Loucy (cell line): ENCODE measurements around the gene HMGCS2.

Experiments
- H2AFZ ChIP-seq: fragments of 200-600 bp; sonication (generic); 2 replicates; pipeline ENCODE4 v1.6.0; 2016; ENCODE audit warnings: antibody characterized with exemption, mild to moderate bottlenecking, low read length, moderate library complexity
- H3F3A ChIP-seq: fragments of 200-600 bp; 2 replicates; pipeline ENCODE4 v1.6.0; 2016; ENCODE audit warnings: antibody characterized with exemption, low read depth, mild to moderate bottlenecking
- H3K27me3 ChIP-seq: fragments of 200-600 bp; sonication (generic); 2 replicates; pipeline ENCODE4 v1.6.1; 2014; ENCODE audit warnings: low read length, mild to moderate bottlenecking; ENCODE audit not compliant: insufficient read depth, poor library complexity, severe bottlenecking
- H3K36me3 ChIP-seq: fragments of 200-600 bp; sonication (generic); 2 replicates; pipeline ENCODE4 v1.6.1; 2016; ENCODE audit warnings: low read length; ENCODE audit not compliant: insufficient read depth
- H3K4me1 ChIP-seq: fragments of 200-600 bp; sonication (generic); 2 replicates; pipeline ENCODE4 v1.5.1; 2014; ENCODE audit warnings: low read length, mild to moderate bottlenecking; ENCODE audit not compliant: insufficient read depth, poor library complexity, severe bottlenecking
- H3K4me2 ChIP-seq: fragments of 200-600 bp; sonication (generic); 2 replicates; pipeline ENCODE4 v1.6.0; 2014; ENCODE audit warnings: antibody characterized with exemption, low read length, low read depth, mild to moderate bottlenecking; ENCODE audit not compliant: poor library complexity, severe bottlenecking
- H3K4me3 ChIP-seq: fragments of 200-600 bp; sonication (generic); 2 replicates; pipeline ENCODE4 v1.5.1; 2014; ENCODE audit warnings: low read length, mild to moderate bottlenecking, mixed read lengths; ENCODE audit not compliant: poor library complexity, severe bottlenecking
- H3K79me2 ChIP-seq: fragments of 200-600 bp; sonication (generic); 2 replicates; pipeline ENCODE4 v1.6.1; 2014; ENCODE audit warnings: low read length; ENCODE audit not compliant: insufficient read depth
- H3K9ac ChIP-seq: fragments of 200-600 bp; sonication (generic); 2 replicates; pipeline ENCODE4 v1.6.0; 2014; ENCODE audit warnings: mild to moderate bottlenecking, low read depth, low read length, moderate library complexity; ENCODE audit not compliant: poor library complexity, severe bottlenecking
- H3K9me2 ChIP-seq: fragments of 200-600 bp; sonication (generic); replicated peaks from 2 replicates; pipeline ENCODE4 v1.6.1; 2016; ENCODE audit warnings: low read depth, low read length, mixed read lengths
- H3K9me3 ChIP-seq: fragments of 200-600 bp; sonication (generic); 2 replicates; pipeline ENCODE4 v1.6.1; 2014; ENCODE audit warnings: mild to moderate bottlenecking, antibody characterized with exemption, low read length, low read depth; ENCODE audit not compliant: insufficient read depth
- H4K20me1 ChIP-seq: fragments of 200-600 bp; sonication (generic); 2 replicates; pipeline ENCODE4 v1.6.0; 2014; ENCODE audit warnings: antibody characterized with exemption, low read length, mild to moderate bottlenecking; ENCODE audit not compliant: insufficient read depth, poor library complexity, severe bottlenecking
- CTCF ChIP-seq: fragments of 200-600 bp; sonication (generic); conservative IDR thresholded peaks from 2 replicates; pipeline ENCODE4 v1.5.1; 2014; ENCODE audit warnings: mild to moderate bottlenecking, antibody characterized with exemption, low read length
- EZH2phosphoT487 ChIP-seq: fragments of 200-600 bp; IDR thresholded peaks from 2 replicates; pipeline ENCODE4 v1.6.1; 2018; ENCODE audit warnings: antibody characterized with exemption, mild to moderate bottlenecking, moderate library complexity, borderline replicate concordance

The HMGCS2 gene

DNA sequence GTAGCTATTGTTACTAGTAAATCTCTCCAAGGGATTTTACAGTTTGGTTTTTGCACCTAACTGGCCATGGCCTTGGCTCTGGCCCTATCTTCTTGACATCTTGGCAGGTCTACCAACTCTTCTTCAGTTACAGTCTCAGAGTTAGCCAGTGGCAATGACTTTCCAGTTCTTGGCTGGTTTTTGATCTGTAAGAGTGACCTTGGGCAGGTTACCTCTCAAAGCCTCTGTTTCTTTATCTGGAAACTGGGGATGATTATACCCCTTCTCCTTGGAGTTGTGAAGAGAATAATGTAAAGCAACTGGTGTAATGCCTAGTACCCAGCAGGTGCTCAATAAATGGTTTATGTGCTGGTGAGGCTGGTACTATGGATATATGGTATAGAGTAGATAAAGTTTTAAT, 50.3 kb downstream of the HMGCS2 start:
- Histone ChIP-seq H2AFZ (no peak overlapping the region), H3F3A (no peaks in the 10 kb centered on the region), H3K9ac (no peak overlapping the region), H4K20me1 (peaks cover 67% of the 10 kb centered on the region), H3K4me1 (peaks cover 70% of the 10 kb centered on the region), H3K9me2 (no peaks in the 10 kb centered on the region), H3K4me3 (peak overlapping the region; percentile 58), H3K4me2 (peak overlapping the region; percentile 87), H3K27me3 (no peaks in the 10 kb centered on the region), H3K79me2 (peaks cover 91% of the 10 kb centered on the region), H3K36me3 (peaks cover 42% of the 10 kb centered on the region), H3K9me3 (no peaks in the 10 kb centered on the region)
- TF ChIP-seq EZH2phosphoT487 (no peak), CTCF (no peak)

- Histone ChIP-seq H3K36me3 (peaks cover 13% of the 10 kb centered on the region; the same call in 1 of the 2 replicates), H3K27me3 (peaks cover 5% of the 10 kb centered on the region), H3F3A (no peaks in the 10 kb centered on the region), H3K79me2 (peaks cover 88% of the 10 kb centered on the region), H2AFZ (no peak overlapping the region), H3K9me3 (no peaks in the 10 kb centered on the region), H3K9me2 (no peaks in the 10 kb centered on the region), H3K4me3 (peak overlapping the region; percentile 99), H3K4me1 (peaks cover 73% of the 10 kb centered on the region), H3K9ac (peak overlapping the region; percentile 97), H4K20me1 (peaks cover 65% of the 10 kb centered on the region), H3K4me2 (peak overlapping the region; percentile 87)
- TF ChIP-seq CTCF (0 out of 2 replicates have a peak, but pooled peaks have one; percentile 19), EZH2phosphoT487 (no peak)
Observed at GRCh38 chr1:119715542-119715941, 53.2 kb downstream of the HMGCS2 start.

DNA sequence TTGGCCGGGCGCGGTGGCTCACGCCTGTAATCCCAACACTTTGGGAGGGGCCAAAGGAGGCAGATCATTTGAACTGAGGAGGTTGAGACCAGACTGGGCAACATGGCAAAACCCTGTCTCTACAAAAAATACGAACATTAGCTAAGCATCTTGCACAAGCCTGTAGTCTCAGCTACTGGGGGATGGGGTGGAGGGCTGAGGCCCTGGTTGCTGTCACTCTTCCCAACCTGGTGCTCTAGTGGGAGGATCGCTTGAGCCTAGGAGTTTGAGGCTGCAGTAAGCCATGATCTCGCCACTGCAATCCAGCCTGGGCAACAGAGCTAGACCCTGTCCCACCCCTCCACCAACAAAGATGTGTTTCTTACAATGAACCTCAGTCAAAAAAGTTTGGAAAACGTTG, 54.1 kb downstream of the HMGCS2 start:
- peaks cover 5% of the 10 kb centered on the region for H3K27me3 ChIP-seq
- H3F3A ChIP-seq, result no peaks in the 10 kb centered on the region
- H3K9me3 ChIP-seq, result no peaks in the 10 kb centered on the region
- no peak for TF ChIP-seq EZH2phosphoT487
- no peak for TF ChIP-seq CTCF
- H3K79me2 ChIP-seq, result peaks cover 78% of the 10 kb centered on the region
- no peak overlapping the region for H2AFZ ChIP-seq
- peaks cover 65% of the 10 kb centered on the region for H3K4me1 ChIP-seq
- peaks cover 59% of the 10 kb centered on the region for H4K20me1 ChIP-seq
- peak overlapping the region; percentile 97 for H3K9ac ChIP-seq
- peaks cover 4% of the 10 kb centered on the region; the same call in 1 of the 2 replicates for H3K36me3 ChIP-seq
- peak overlapping the region; percentile 99 for H3K4me3 ChIP-seq
- H3K4me2 ChIP-seq, result peak overlapping the region; percentile 87
- no peaks in the 10 kb centered on the region for H3K9me2 ChIP-seq
